NCI-H774 (cell line): Measurements from ENCODE around the gene ZNF730.
"Not testable (repeated sequence)": the region's sequence is repeated elsewhere in the genome, so short reads cannot be mapped to it uniquely, and the experiment has no call there.

Experiments
- DNase-seq: peaks from one replicate; lab custom pipeline; 2025; lab: John Stamatoyannopoulos, UW

Gene ZNF730

GRCh38 chr19:23116802-23117571, at the start of gene ZNF730:
Gene ZNF730 (plus strand): TSS chr19:23117025. CDS start chr19:23117174, 149 bp downstream.
- DNase-seq, result peak; percentile 44

- no peak for DNase-seq
These were observed 46.3 kb upstream of the ZNF730 start for GRCh38 chr19:23070353-23071146.

- DNase-seq, result peak; percentile 27
These were observed 45.7 kb upstream of the ZNF730 start for GRCh38 chr19:23071147-23071511.

GRCh38 chr19:23075031-23075733, 41.6 kb upstream of the ZNF730 start:
- DNase-seq, result peak; percentile 78

- DNase-seq, result not testable (repeated sequence)
These were observed 39.0 kb upstream of the ZNF730 start for GRCh38 chr19:23077776-23078175.

GRCh38 chr19:23093832-23094231, 23.0 kb upstream of the ZNF730 start:
- DNase-seq, result no peak

GRCh38 chr19:23095418-23095817, 21.4 kb upstream of the ZNF730 start:
- DNase-seq, result no peak

GRCh38 chr19:23098286-23098685, 18.5 kb upstream of the ZNF730 start:
- DNase-seq, result no peak

GRCh38 chr19:23098988-23099387, 17.8 kb upstream of the ZNF730 start:
- no peak for DNase-seq

GRCh38 chr19:23099966-23100365, 16.9 kb upstream of the ZNF730 start:
- DNase-seq, result no peak

- no peak for DNase-seq
These were observed 15.6 kb upstream of the ZNF730 start for GRCh38 chr19:23101241-23101640.

GRCh38 chr19:23118400-23118799, 1.6 kb downstream of the ZNF730 start:
- no peak for DNase-seq

GRCh38 chr19:23134211-23134610, 17.4 kb downstream of the ZNF730 start:
- not testable (repeated sequence) for DNase-seq

- no peak for DNase-seq
These were observed 29.0 kb downstream of the ZNF730 start for GRCh38 chr19:23145617-23146415.

- DNase-seq, result no peak
These were observed 43.9 kb downstream of the ZNF730 start for GRCh38 chr19:23160766-23161165.

GRCh38 chr19:23168286-23168685, 51.5 kb downstream of the ZNF730 start:
- DNase-seq, result not testable (repeated sequence)

GRCh38 chr19:23183251-23183650, 66.4 kb downstream of the ZNF730 start:
- DNase-seq, result no peak

GRCh38 chr19:23190341-23190740, 73.5 kb downstream of the ZNF730 start:
- no peak for DNase-seq
